ENCODE data around the gene HK3. TPM values are rescaled to one million over a fixed set of nuclear protein-coding genes. Genes with fewer than 3 reads are reported as not detected.
A peak's percentile ranks its signal among the peaks of the same experiment; 100 is the strongest.

HK3 gene
- polyA plus RNA-seq, 1 donor from 2014 or later, result 7.8 TPM

GRCh38 chr5:176886336-176887251 is 12.6 kb downstream of the HK3 start:
- H3K27me3 ChIP-seq (ENCODE audit: insufficient read depth, low read depth, low read length), result no peaks in the 10 kb centered on the region
- H3K36me3 ChIP-seq (ENCODE audit: insufficient read depth, low read length), result no peaks in the 10 kb centered on the region
- no peak overlapping the region for H3K27ac ChIP-seq (ENCODE audit: low read length)
- no peaks in the 10 kb centered on the region for H3K9me2 ChIP-seq (ENCODE audit: insufficient read depth, low read length)
- H3K79me2 ChIP-seq (replicated peaks; ENCODE audit: insufficient read depth, low read length), result no peaks in the 10 kb centered on the region
- H2AFZ ChIP-seq (ENCODE audit: low read depth, low read length), result no peak overlapping the region
- TF ChIP-seq REST (IDR thresholded peaks at IDR 0.05; ENCODE audit: borderline replicate concordance) (no peak), EP300 (conservative IDR thresholded peaks at IDR 0.05; ENCODE audit: poor library complexity, severe bottlenecking) (no peak), EZH2 (IDR thresholded peaks at IDR 0.05; ENCODE audit: borderline replicate concordance, insufficient read depth, low read length, poor library complexity, severe bottlenecking) (no peak), MXI1 (conservative IDR thresholded peaks at IDR 0.05; ENCODE audit: poor library complexity, severe bottlenecking) (no peak), SMC3 (conservative IDR thresholded peaks at IDR 0.05; ENCODE audit: poor library complexity) (no peak), TAF1 (IDR thresholded peaks at IDR 0.05; ENCODE audit: low read depth) (no peak), RAD21 (conservative IDR thresholded peaks at IDR 0.05) (no peak), CTCF (IDR thresholded peaks at IDR 0.05; ENCODE audit: poor library complexity, severe bottlenecking) (no peak), POLR2AphosphoS5 (IDR thresholded peaks at IDR 0.05) (no peak)
- H3K9me3 ChIP-seq (ENCODE audit: low read length), result no peaks in the 10 kb centered on the region
- H3F3A ChIP-seq (ENCODE audit: insufficient read depth, low read length, poor library complexity, severe bottlenecking), result no peaks in the 10 kb centered on the region
- no peak overlapping the region for H3K4me2 ChIP-seq (ENCODE audit: low read length)
- no peaks in the 10 kb centered on the region for H4K20me1 ChIP-seq (ENCODE audit: insufficient read depth)
- no peak overlapping the region for H3K4me3 ChIP-seq (ENCODE audit: low read length)
- H3K9ac ChIP-seq (ENCODE audit: low read length), result no peak overlapping the region

DNA sequence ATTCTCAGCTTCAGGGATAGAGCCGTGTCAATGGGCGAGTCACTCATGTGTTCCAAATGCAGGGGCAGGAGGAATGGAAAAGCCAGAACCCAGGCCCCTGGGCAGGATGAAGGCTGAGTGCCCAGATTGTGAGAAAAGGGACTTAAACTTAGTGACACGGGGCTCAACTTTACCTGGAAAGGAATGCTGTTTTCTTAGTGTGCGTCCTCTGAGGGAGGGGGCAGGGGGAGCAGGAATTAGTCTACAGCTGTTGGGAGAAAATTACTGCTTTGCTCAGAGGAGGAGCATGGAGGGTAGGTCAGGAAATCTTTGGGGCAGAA is 14.6 kb downstream of the HK3 start:
- TF ChIP-seq EZH2 (IDR thresholded peaks at IDR 0.05; ENCODE audit: borderline replicate concordance, insufficient read depth, low read length, poor library complexity, severe bottlenecking), result no peak
- TF ChIP-seq SMC3 (conservative IDR thresholded peaks at IDR 0.05; ENCODE audit: poor library complexity), result no peak
- no peak for TF ChIP-seq RAD21 (conservative IDR thresholded peaks at IDR 0.05)
- TF ChIP-seq MXI1 (conservative IDR thresholded peaks at IDR 0.05; ENCODE audit: poor library complexity, severe bottlenecking), result no peak
- no peak for TF ChIP-seq CTCF (IDR thresholded peaks at IDR 0.05; ENCODE audit: poor library complexity, severe bottlenecking)
- no peak for TF ChIP-seq TAF1 (IDR thresholded peaks at IDR 0.05; ENCODE audit: low read depth)
- TF ChIP-seq POLR2AphosphoS5 (IDR thresholded peaks at IDR 0.05), result no peak
- no peak for TF ChIP-seq REST (IDR thresholded peaks at IDR 0.05; ENCODE audit: borderline replicate concordance)
- peak overlapping the region; percentile 42 for H3K9ac ChIP-seq (ENCODE audit: low read length)
- H3K4me3 ChIP-seq (ENCODE audit: low read length), result no peak overlapping the region
- H3K36me3 ChIP-seq (ENCODE audit: insufficient read depth, low read length), result no peaks in the 10 kb centered on the region
- no peak overlapping the region for H2AFZ ChIP-seq (ENCODE audit: low read depth, low read length)
- peak overlapping the region; percentile 67 for H3K27ac ChIP-seq (ENCODE audit: low read length)
- H3K27me3 ChIP-seq (ENCODE audit: insufficient read depth, low read depth, low read length), result no peaks in the 10 kb centered on the region
- no peaks in the 10 kb centered on the region for H3K9me2 ChIP-seq (ENCODE audit: insufficient read depth, low read length)
- no peaks in the 10 kb centered on the region for H4K20me1 ChIP-seq (ENCODE audit: insufficient read depth)
- H3K9me3 ChIP-seq (ENCODE audit: low read length), result no peaks in the 10 kb centered on the region
- no peaks in the 10 kb centered on the region for H3K79me2 ChIP-seq (replicated peaks; ENCODE audit: insufficient read depth, low read length)
- H3F3A ChIP-seq (ENCODE audit: insufficient read depth, low read length, poor library complexity, severe bottlenecking), result no peaks in the 10 kb centered on the region
- H3K4me2 ChIP-seq (ENCODE audit: low read length), result no peak overlapping the region

All from neural cell (in vitro differentiated cells).